ENCODE measurements around the gene ZNRF1. TPM values are rescaled to one million over a fixed set of nuclear protein-coding genes. Genes with fewer than 3 reads are reported as not detected.

The ZNRF1 gene
- polyA plus RNA-seq, 1 donor: 40.5 TPM

DNA sequence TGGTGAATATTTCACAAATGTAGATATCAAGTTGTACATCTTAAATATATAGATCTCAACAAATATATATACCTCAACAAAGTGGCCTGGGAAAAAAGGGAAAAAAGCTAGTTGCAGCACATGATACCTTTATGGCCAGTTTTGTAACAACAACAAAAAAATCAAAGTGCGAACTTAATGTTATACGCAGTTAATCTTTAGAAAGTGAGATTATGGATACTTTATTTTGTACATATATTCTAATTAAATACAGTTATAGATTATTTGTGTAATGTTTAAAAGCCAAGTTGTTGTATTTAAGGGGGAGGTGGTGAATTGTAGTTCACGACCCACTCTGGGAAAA, 149.1 kb downstream of the ZNRF1 start:
- DNase-seq (ENCODE audit: low read depth): no peak

DNA sequence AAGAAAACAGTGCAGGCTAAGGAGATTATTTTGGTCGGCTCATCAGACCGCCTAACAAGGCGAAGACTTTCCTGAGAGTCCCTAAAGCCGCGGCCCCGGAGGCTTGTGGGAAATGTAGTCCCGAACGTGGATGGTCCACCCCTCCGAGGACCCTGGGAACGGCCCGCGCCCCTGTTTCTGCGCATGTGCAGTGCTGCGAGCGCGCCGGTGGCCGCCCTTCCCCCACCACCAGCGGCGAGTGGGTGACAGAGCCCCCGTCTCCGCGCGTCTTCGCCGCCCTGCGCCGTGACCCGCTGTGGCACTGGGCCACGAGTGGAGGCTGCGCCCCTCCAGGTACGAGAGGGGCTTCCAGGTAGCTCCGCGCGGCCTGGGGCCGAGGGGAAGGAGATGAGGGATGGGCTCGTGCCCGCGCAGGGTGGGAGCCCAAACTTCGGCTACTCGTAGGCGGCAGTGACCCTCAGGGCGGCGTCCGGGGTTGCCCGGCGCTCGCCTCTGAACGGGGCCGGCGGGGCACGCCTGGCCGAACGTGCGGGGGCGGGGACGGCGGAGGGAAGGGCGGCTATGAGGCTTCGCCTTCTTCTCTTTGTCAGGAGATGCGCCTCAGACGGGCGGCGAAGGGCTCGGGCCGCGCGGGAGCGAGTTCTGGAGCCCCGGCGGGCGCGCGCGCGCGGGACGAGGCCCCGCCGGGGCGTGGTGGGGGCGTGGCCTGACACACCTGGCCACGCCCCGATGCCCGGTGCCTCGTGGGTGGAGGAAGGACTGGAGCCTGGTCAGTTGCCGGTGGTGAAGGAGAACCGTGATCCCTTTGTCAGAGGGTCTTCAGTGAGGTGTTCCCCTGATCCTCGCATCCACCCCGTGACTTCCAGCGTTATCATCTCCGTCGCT, 149.7 kb downstream of the ZNRF1 start, which contains the start of gene ZFP1:
ZFP1 (plus strand) TSS at position 214 of the 885 bp plus-strand sequence. CDS start 4,428 bp downstream, outside the sequence.
- peak; percentile 75 for DNase-seq (ENCODE audit: low read depth)

DNA sequence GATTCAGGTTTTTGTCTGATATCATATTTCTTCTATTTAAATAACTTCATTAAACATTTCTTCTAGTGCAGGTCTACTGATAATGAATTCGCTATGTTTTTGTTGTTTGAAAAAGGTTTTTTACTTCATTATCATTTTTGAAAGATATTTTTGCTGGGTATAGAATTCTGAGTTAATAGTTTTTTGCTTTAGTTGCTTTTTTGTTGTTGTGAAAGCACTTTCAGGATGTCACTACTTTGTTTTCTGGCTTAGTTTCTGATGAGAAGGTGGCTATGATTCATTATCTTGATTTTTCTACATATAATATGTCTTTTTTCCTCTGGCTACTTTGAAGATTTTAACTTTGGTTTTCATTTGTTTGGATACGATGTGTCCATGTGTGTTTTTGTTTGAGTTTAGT, 153.0 kb downstream of the ZNRF1 start:
- no peak for DNase-seq (ENCODE audit: low read depth)

DNA sequence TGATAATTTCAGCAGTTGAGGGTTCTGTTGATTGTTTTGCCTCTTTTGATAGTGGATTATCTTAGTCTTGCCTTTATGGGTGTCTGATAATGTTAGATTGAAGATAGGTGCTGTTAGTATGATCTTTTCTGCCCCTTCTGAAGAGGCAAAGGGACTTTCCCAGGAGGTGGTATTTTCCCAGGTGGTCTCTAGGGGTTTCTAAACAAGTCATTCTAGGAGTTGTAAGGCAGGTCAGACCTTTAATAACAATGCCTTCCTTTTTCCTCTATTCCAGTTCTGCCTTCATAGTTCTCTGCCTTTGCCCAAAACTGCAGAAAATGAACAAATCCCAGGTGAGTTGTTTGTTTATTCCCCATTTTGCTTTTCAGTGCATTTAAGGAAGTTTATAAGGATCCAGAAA, 153.8 kb downstream of the ZNRF1 start:
- DNase-seq (ENCODE audit: low read depth): no peak

DNA sequence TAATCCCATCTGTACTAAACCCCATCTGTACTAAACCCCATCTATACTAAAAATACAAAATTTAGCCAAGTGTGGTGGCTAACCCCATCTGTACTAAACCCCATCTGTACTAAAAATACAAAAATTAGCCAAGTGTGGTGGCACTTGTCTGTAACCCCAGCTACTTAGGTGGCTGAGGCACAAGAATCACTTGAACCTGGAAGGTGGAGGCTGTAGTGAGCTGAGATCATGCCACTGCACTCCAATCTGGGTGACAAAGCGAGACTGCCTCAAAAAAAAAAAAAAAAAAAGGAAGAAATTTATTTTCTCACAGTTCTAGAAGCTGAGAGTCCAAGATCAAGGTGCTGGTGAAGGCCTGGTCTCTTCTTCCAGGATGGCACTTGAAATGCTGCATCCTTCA, 161.6 kb downstream of the ZNRF1 start:
- no peak for DNase-seq (ENCODE audit: low read depth)

Other genes starting within 250 kb of the ZNRF1 start
- 0.09 TPM for gene FA2H, start 224.2 kb upstream of the ZNRF1 start, polyA plus RNA-seq (ENCODE audit: insufficient read length)
- gene WDR59, start 13.9 kb upstream of the ZNRF1 start, polyA plus RNA-seq (ENCODE audit: insufficient read length): 54.4 TPM
- gene LDHD, start 117.8 kb downstream of the ZNRF1 start, polyA plus RNA-seq (ENCODE audit: insufficient read length): 3.0 TPM
- gene ZFP1, start 149.5 kb downstream of the ZNRF1 start, polyA plus RNA-seq (ENCODE audit: insufficient read length): 14.0 TPM
- not detected for gene CTRB2, start 208.1 kb downstream of the ZNRF1 start, polyA plus RNA-seq (ENCODE audit: insufficient read length)
- 0.30 TPM for gene CTRB1, start 220.0 kb downstream of the ZNRF1 start, polyA plus RNA-seq (ENCODE audit: insufficient read length)